Duodenal mucosa (tissue), 2 donors: ENCODE measurements around the gene COBL.

ENCODE experiments used
- H3K27ac ChIP-seq: one replicate; pipeline ENCODE4 v1.7.0; 2013; ENCODE audit warnings: low read depth, low read length
- H3K27me3 ChIP-seq, 2 donors: one replicate each; pipeline ENCODE4 v1.7.0; 2013; ENCODE audit warnings: low read length in 2 of 2, control low read depth in 1 of 2; ENCODE audit not compliant: insufficient read depth in 2 of 2, control insufficient read depth in 1 of 2
- H3K36me3 ChIP-seq, 2 donors: one replicate each; pipeline ENCODE4 v1.7.0; 2013; ENCODE audit warnings: low read length in 2 of 2, control low read depth in 1 of 2; ENCODE audit not compliant: insufficient read depth in 2 of 2, control insufficient read depth in 1 of 2
- H3K4me1 ChIP-seq, 2 donors: one replicate each; pipeline ENCODE4 v1.7.0; 2013; ENCODE audit warnings: low read length in 2 of 2, control low read depth in 1 of 2; ENCODE audit not compliant: insufficient read depth in 2 of 2, control insufficient read depth in 1 of 2
- H3K4me3 ChIP-seq, 2 donors: one replicate each; pipeline ENCODE4 v1.7.0; 2013; ENCODE audit warnings: low read length in 2 of 2, low read depth in 1 of 2
- H3K9ac ChIP-seq, 2 donors: one replicate each; pipeline ENCODE4 v1.7.0; 2013; ENCODE audit warnings: low read length in 2 of 2, low read depth in 1 of 2
- H3K9me3 ChIP-seq, 2 donors: one replicate each; pipeline ENCODE4 v1.7.0; 2013; ENCODE audit warnings: low read length in 2 of 2, control low read depth in 1 of 2; ENCODE audit not compliant: control insufficient read depth in 1 of 2

Gene COBL

DNA sequence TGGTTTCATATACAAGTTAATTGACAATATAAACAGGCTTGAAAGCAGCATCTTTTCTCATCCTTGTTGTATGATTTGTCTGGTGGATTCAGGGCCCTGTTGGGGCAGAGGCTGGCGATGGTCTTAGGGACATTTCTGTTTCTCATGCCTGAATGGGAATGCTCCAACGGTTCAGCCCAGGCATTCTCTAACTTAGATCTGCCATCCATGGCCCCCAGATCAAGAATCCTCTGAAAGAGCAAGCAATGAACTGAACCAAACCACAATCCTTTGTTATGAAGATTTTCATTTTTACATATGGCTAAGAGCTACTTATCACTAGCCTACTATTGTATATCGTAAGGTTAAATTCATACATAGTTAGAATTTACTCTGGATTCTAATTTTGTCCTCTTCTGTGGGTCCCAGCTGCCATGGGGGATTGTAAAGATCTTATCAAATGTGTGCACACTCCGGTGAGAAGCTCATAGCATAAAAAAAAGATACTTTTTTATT is 163.9 kb downstream of the COBL start:
- Histone ChIP-seq H3K4me3 (no peak overlapping the region), H3K27me3 (no peaks in the 10 kb centered on the region), H3K36me3 (no peaks in the 10 kb centered on the region), H3K27ac (no peak overlapping the region), H3K4me1 (peaks cover 0 to 14% of the 10 kb centered on the region in 2 donors), H3K9me3 (peaks cover 0 to 7% of the 10 kb centered on the region in 2 donors), H3K9ac (no peak overlapping the region)

DNA sequence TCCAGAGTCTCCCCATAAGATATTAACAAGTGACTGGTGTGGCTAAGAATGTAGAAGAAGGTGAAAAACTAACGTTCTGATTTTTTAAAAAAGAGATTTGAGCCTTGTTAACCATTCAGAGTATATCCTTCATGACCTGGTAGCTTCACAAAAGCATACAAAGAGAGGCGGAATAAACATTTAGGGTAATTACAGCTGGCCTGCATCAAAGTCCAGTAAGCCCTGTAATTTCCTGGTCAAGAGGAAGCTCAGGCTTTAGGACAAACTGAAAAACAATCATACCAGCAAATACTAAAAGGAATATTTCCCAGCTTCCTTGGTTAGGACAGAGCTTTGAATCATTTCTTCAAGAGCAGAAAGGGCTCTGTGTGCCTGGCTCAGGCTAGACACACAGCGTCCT is 165.2 kb downstream of the COBL start:
- Histone ChIP-seq H3K4me1 (peaks cover 0 to 14% of the 10 kb centered on the region in 2 donors), H3K27ac (no peak overlapping the region), H3K36me3 (no peaks in the 10 kb centered on the region), H3K9ac (no peak overlapping the region), H3K4me3 (no peak overlapping the region), H3K9me3 (peaks cover 10 to 15% of the 10 kb centered on the region in 2 donors), H3K27me3 (no peaks in the 10 kb centered on the region)

GRCh38 chr7:51150193-51150592 is 166.4 kb downstream of the COBL start:
- H3K4me3 ChIP-seq = no peak overlapping the region
- no peaks in the 10 kb centered on the region for H3K36me3 ChIP-seq
- H3K9me3 ChIP-seq = peaks cover 10 to 15% of the 10 kb centered on the region in 2 donors
- H3K27ac ChIP-seq = no peak overlapping the region
- H3K4me1 ChIP-seq = peaks cover 0 to 14% of the 10 kb centered on the region in 2 donors
- H3K9ac ChIP-seq = no peak overlapping the region
- H3K27me3 ChIP-seq = no peaks in the 10 kb centered on the region

DNA sequence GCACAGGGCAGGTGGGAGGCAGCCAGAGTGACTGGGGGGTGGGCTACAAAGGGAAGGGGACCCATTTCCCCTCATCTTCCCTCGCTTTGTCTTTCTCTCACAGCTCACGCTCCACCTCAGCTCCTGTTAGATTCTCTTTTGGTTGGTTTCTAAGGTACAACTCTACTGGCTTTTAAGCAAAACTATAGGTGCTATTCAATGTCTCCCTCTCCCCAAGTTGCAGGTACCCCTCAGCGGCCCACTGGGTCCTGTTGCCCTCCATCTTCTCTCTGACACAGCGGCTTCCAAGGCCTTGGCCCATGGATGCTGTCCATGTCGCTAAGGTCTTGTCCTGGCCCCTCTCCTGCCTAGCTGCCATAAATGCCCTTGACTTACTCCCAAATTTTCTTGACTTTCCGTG is 168.4 kb downstream of the COBL start:
- peaks cover 10 to 15% of the 10 kb centered on the region in 2 donors for H3K9me3 ChIP-seq
- H3K4me1 ChIP-seq = peaks cover 3 to 14% of the 10 kb centered on the region in 2 donors
- no peak overlapping the region for H3K9ac ChIP-seq
- no peak overlapping the region for H3K27ac ChIP-seq
- H3K4me3 ChIP-seq = no peak overlapping the region
- no peaks in the 10 kb centered on the region for H3K36me3 ChIP-seq
- no peaks in the 10 kb centered on the region for H3K27me3 ChIP-seq

GRCh38 chr7:51146816-51147586 is 169.6 kb downstream of the COBL start:
- Histone ChIP-seq H3K9ac (no peak overlapping the region), H3K4me3 (no peak overlapping the region), H3K9me3 (peaks cover 10 to 15% of the 10 kb centered on the region in 2 donors), H3K36me3 (no peaks in the 10 kb centered on the region), H3K27me3 (no peaks in the 10 kb centered on the region), H3K27ac (no peak overlapping the region), H3K4me1 (peaks cover 3 to 7% of the 10 kb centered on the region in 2 donors)

DNA sequence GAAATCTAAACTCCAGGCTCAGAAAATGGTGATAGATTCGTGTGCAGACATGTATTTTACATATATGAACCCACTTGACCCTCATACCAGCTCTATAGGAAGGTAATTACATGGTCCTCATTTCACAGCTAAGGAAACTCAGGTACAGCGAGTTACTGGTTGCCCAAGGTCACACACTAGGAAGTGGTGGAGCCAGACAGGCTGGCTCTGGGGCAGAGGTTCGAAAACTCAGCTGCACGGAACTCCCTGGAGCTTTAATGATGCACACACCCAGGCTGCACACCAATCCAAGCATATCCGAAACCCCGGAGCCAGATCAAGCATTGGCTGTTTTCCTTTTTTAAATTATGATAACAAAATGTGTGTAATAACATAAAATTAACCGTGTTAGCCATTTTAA is 172.4 kb downstream of the COBL start:
- no peak overlapping the region for H3K27ac ChIP-seq

DNA sequence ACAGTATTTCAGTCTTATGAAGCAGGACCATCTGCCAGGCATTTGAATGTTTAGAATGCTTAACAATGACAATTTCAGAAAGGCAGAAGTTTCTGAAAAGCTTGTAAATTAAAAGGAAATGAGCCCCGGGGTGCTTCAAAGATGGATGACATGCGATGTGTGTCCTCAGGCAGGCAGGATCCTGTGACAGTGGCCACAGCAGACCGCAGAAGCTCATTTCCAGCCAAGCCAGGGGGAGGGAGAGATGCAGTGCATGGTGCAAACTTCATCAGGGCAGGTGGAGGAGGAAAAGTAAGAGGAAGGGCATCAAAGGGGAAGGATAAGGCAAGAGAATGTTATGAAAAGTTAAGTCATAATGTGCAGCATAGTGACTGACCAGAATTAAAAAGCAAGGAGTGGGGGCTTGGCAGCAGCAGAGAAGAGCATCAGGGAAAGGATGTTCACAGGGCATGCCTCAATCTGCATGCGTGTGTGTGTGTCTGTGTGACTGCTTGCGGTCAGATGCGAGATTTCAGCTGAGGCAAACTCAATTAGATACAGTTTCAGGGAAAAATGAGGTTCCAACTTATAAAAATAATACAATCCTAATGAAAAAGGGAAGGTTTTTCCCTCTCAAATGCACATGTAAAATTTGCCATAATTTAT is 173.7 kb downstream of the COBL start:
- H3K4me3 ChIP-seq = no peak overlapping the region
- no peaks in the 10 kb centered on the region for H3K36me3 ChIP-seq
- no peak overlapping the region for H3K9ac ChIP-seq
- H3K4me1 ChIP-seq = peaks cover 3 to 8% of the 10 kb centered on the region in 2 donors
- peaks cover 9 to 10% of the 10 kb centered on the region in 2 donors for H3K9me3 ChIP-seq
- no peaks in the 10 kb centered on the region for H3K27me3 ChIP-seq
- H3K27ac ChIP-seq = no peak overlapping the region

More for the DNA sequence above, 172.4 kb downstream of the COBL start:
- H3K36me3 ChIP-seq = no peaks in the 10 kb centered on the region
- H3K4me3 ChIP-seq = no peak overlapping the region
- no peaks in the 10 kb centered on the region for H3K27me3 ChIP-seq
- peaks cover 3 to 8% of the 10 kb centered on the region in 2 donors for H3K4me1 ChIP-seq
- H3K9ac ChIP-seq = no peak overlapping the region
- H3K9me3 ChIP-seq = peaks cover 10 to 14% of the 10 kb centered on the region in 2 donors

GRCh38 chr7:51141451-51142003 is 175.1 kb downstream of the COBL start:
- Histone ChIP-seq H3K27ac (no peak overlapping the region), H3K9ac (no peak overlapping the region), H3K4me1 (peaks cover 3 to 8% of the 10 kb centered on the region in 2 donors), H3K27me3 (no peaks in the 10 kb centered on the region), H3K9me3 (peaks cover 0 to under 1% of the 10 kb centered on the region in 2 donors), H3K36me3 (no peaks in the 10 kb centered on the region), H3K4me3 (no peak overlapping the region)

- no peak overlapping the region for H3K9ac ChIP-seq
- peaks cover 0 to 7% of the 10 kb centered on the region in 2 donors for H3K36me3 ChIP-seq
- H3K4me1 ChIP-seq = peaks cover 3 to 8% of the 10 kb centered on the region in 2 donors
- no peak overlapping the region for H3K27ac ChIP-seq
- H3K27me3 ChIP-seq = no peaks in the 10 kb centered on the region
- no peak overlapping the region for H3K4me3 ChIP-seq
- H3K9me3 ChIP-seq = no peaks in the 10 kb centered on the region
Observed at GRCh38 chr7:51140199-51141164, 176.1 kb downstream of the COBL start.
